GM18508 (cell line): ENCODE results near the gene NEDD4L.
"Not testable (repeated sequence)": the region's sequence is repeated elsewhere in the genome, so short reads cannot be mapped to it uniquely, and the experiment has no call there.

Experiments used
- ATAC-seq: cut with Tn5 transposase; IDR thresholded peaks from one replicate; pipeline ENCODE4 v1.9.1; 2021; ENCODE audit warnings: moderate number of reproducible peaks; ENCODE audit not compliant: insufficient read depth, unreplicated experiment

NEDD4L gene

DNA sequence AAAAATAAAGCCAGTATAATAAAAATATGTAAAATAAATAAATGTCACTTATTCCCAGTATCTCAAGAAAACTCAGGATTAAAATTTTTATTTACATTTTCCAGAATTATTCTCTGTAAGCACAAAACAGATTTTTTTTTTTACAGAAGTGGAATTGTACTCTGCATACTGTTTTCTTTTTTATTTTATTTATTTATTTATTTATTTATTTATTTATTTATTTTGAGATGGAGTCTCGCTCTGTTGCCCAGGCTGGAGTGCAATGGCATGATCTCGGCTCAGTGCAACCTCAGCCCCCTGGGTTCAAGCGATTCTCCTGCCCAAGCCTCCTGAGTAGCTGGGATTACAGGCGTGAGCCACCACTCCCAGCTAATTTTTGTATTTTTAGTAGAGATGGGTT is 336.1 kb downstream of the NEDD4L start:
- ATAC-seq: not testable (repeated sequence)

DNA sequence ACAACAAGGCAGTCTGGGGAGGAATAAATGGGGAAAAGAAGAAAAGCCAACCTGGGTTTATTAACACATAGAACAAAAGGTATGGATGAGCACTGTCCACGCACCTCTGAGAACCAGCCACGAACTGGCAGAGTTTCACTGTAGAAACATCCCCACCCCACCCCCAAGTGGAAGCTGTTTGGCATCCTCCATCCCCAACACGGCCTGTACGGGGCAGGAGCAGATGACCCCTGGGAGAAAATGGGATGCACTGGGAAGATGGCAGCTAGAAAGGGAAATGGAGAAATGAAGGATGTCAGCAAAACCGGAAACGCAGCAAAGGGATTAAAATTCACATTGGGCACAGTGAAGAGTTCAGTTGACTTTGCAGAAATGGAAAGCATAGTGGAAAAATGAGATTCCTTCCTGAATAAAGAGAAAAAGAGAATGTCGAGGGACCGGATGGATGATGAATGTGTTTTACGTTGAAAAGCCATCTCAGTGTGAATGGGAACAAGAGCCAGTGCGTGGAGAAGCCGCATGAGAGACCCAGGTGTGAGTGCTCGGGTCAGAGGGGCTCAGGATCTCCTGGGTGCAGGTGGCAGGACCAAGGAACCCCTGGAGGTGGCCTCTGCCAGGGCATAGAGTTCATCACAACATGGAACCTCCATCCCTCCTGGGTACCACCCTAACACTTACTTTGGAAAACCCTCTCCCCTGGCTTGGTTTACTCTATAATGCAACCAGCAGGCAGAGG is 337.8 kb downstream of the NEDD4L start:
- ATAC-seq: no peak

DNA sequence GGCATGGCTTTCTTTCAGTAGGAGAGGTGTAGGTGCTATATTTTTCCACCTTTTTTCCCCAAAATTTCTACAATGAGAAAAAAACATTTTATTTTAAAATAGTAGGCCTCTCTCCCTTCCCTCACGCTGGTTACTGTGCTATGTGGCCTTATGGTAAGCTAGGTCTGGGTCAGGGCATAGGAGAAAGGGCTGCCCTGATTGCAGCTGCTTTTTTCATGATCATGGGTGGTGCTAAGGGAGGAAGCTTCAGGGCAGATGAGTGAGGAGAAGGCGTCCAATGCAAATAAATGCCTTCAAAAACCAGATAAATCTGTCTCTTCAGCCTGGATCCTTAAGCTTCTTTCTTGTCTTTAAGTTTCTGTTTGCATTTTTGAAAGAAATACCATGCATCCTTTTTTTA is 338.4 kb downstream of the NEDD4L start:
- ATAC-seq: no peak

DNA sequence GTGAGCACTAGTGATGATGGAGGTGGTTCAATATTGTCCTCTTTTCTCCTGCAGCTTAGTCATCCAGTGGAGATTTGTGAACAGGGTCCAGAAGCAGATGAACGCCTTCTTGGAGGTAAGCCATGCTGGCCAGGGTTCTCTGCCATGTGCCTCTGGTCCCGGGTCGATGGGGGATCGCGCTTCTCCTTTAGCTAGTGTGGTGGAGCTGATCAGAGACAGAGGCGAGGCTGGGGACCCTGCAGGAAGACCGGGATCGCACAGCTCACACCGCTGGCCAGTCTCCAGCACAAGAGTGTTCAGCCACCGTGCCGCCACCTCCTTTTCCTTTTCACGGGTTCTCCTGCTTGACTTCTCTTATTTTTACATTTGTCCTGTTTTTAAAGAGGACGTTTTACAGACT is 341.4 kb downstream of the NEDD4L start:
- no peak for ATAC-seq

DNA sequence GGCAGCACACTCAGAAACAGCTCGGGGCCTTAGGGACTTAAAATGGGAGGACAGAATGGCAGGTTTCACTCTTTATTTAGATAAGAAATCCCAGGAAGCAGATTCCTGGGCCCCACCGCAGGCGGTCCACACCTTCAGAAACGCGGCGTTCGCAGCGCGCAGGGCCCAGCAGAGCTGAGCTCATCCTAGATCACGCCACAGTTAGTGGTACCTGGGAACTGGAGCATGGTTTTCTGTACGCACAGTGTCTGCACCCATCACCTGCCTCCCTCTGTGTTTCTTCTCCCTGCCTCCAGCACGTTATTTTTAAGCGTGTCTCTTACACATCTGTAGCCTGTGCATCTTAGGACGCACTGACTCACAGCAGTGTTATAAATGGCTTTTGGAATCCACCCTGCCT is 342.8 kb downstream of the NEDD4L start:
- no peak for ATAC-seq

DNA sequence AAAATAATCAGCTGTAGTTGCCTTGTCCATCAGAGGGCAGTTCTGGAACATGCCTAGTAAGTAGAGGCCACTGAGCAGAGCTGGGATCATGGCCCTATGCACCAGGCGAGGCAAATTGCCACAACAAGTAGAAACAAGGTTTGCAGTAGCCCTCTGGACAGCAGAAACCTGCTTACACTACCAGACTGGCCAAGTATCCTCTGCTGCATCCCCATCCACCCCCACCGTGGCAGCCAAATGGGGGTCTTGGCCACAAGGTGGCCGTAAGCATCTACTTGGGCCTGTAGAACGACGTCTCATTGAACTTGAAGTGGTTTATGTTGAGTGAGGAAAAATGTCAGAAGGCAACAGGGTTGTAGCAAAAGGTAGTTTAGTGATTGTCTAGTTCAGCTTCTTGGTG is 343.7 kb downstream of the NEDD4L start:
- no peak for ATAC-seq

DNA sequence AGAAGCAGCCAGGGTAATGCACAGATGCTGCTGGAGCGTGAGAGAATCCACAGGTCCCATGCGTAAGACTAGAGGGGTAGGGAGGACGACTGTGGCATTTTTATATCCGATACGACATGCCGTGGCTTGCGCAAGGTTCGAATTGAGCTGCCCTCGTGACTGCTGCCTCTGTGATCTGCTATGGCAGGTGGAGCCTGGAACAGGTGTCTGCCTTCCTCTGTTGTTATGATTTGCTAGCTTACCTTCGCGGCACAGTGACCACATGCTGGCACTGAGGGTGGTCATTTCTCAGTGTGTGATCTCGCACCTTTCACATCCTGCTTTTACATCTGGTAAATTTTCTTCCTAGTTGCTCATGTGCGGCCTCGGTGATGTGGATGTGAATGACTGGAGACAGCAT is 344.7 kb downstream of the NEDD4L start:
- no peak for ATAC-seq

DNA sequence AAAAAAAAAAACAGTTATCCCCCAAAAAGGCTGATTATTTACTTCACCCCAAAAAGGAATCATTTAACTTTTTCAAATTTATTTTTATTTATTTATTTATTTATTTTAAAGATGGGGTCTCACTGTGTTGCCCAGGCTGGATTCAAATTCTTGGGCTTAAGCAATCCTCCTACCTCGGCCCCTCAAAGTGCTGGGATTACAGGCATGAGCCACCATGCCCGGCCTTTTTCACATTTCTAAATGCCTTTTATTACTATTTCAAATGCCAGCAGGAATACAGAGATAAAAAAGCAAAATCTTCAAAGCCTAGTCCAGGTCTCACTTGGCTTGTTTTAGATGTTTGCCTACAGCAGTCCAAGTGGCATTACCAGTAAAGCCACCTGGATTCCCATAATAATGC is 345.7 kb downstream of the NEDD4L start:
- no peak for ATAC-seq

DNA sequence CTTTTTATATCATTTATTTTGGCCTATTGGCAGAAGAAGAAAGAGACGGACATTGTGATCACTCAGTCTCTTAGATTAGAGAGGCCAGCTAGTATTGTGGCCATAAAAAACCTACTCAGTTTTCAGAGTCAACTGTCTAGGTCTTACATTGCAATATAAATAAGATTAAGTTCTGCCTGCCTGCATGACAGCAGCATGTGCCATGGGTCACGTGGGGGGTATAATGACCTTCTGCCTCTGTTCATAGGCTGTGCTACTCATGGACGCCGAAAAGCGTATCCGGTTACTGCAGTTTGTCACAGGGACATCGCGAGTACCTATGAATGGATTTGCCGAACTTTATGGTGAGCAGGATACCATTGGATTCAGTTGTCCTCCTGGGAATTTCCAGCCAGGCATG is 346.4 kb downstream of the NEDD4L start:
- no peak for ATAC-seq

DNA sequence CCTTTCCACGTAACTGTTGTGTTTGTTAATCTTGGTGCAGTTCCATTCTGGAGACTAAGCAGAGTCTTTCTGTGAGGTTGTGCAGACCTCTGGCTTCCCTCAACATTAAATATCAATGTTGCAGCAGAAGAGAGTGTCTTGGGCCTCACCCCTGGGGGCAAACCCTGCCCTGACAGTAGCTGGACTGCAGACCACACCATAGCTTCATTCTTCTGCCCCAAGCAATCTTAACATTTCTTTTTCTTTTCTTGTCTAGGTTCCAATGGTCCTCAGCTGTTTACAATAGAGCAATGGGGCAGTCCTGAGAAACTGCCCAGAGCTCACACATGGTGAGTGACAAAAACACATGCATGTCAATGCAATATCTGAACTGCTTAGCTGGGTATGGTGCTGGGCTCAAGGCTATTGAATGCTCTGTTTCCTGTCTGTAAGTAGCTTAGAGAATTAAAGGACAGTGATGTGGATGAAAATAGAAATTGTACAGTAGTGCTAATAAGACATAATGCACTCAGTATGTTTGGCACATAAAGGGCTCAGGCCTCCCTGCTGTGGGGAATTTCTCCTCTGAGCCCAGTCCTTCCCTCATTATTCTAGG is 347.3 kb downstream of the NEDD4L start:
- no peak for ATAC-seq

DNA sequence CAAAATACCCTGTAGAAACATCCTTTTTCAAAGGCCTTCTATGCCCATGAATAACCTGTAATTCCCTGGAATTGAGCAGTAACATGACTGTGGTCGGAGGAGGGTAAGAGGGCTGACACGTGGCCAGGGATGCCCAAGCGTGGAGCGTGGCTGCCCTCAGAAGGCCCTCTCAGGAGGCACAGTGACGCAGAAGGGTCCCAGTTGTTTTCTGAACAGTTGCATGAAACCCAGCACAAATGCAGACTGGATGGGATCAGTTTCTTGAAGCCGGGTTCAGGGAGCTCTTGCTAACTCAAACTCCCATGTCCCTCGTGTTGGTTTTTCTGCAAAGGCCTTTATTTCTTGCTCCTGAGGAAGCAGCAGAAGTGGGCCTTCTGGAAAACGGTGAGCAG is 347.9 kb downstream of the NEDD4L start:
- no peak for ATAC-seq

DNA sequence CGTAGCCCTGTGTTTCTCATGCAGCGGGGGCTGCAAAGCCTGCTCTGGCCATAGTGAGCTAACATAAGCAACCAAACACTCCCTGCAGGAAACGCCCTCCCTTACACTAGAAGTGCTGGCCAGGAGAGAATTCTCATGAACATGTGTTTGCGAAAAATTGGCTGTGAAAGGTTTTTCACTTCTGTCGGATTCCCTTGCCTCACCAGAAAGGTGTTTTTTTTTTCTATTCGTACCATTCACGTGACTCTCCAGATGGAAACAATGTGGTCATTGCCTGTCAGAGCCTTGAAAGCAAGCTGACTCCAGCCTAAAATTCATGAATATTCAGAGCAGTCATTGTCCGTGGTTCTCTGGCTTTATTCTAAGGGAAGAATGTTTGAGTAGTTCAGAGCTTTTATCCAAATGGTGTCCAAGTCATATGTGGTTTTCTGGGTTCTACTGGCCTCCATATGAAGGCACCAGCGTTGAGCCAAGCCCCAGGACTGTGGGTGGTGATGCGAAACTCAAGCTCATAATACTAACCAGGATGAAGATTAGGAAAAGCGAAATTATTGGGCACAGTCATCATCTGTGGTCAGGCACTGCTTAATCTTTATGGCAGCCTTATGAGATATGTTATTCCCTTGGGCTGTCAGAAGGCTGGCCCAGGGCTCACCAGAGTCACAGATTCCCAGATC is 348.4 kb downstream of the NEDD4L start:
- ATAC-seq: no peak

DNA sequence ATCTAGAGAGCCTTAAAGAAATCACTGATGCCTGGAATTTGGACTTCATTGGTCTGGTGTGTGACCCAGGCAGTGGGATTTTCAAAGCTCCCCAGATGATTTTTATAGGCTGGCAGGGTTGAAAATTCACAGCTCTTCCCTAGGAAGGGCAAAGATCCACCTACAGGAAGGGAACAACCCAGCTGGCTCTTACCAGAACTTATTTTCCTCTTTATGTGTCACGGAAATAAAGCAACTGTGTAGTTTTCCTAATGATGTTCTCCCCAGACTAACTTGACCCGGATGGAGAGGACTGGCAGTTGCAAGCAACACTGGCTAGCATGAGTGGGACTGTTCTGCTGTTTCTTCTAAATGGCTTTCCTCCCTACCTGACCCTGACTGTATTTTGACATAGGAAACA is 349.3 kb downstream of the NEDD4L start:
- ATAC-seq: no peak

DNA sequence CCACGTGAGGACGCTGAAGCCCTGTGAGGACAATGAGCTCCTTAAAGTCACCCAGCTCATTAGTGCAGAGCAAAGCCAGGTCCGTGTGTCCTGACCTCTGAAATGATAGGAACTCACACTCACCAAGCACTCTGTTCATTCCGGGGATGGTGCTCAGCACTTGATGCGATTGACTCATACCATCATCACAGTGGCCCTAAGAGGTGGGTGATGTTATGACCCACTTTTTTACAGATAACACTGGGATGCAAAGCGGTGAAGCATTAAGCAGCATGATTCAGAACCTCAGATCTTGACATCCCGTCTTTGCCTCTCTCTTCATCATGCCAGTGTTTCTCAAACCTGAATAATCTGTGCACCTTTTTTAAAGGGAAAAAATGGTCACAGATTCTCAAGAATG is 350.0 kb downstream of the NEDD4L start:
- no peak for ATAC-seq

DNA sequence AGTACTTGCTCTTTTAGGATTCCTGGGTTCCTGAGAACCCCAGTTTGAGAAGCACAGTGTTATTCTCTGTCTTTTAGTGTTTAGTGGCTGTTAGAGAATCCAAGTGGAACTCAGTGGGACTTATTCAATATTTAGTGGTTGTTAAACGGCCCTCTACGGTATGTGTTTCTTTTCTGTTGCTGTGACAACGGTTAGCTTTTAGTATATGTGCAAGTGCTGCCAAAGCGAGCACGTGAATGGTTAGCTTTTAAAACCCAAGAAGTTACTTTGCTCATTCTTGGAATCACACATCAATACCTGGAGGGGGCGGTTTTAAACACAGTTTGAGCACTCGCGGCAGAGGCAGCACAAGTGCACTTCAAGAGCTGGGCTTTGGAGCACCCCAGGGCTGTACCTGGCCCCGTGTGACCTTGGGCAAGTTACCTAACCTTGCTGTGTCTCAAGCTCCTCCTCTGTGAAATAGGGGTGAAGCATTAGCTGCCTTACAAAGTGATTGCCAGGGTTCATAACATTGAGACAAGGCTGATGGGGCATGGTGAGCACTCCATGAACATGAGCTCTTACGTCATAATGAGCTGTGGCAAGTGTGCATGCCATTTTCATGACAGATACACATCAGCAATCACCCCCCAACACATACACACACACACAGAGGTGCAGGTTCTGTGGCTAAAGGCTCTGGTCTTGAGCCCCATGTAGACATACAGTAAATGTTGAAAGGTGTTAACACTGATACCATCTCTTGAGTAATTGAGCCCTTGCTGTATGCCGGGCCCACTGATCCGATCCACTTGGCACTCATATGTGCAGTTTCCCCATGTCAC is 350.8 kb downstream of the NEDD4L start:
- ATAC-seq: no peak

DNA sequence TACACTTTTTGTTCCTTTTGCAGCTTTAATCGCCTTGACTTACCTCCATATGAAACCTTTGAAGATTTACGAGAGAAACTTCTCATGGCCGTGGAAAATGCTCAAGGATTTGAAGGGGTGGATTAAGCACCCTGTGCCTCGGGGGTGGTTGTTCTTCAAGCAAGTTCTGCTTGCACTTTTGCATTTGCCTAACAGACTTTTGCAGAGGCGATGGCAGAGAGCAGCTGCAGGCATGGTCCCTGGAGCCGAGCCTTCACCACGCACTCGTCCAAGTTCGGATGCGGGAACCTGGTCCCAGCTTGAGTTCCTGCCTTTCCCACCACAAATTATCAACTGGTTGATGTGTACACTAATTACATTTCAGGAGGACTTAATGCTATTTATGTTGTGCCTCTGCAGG is 352.1 kb downstream of the NEDD4L start:
- no peak for ATAC-seq

DNA sequence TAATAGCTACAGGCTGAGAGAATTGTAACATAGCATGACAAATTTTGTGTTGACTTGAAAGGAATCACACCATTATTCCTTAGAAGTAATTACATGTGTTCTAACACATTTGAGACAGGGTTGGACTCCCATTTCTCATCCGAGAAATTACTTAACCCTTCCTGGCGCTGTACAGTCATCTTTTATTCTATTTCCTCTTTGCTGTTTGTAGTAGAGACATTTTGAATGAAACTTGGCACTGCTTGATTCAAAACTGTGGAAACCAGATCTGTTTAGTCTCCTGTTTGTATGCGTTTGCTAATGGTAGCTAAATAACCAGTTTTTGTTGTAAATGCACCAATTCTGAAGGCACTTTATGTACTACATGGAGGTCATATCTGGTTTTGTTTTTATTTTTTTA is 352.9 kb downstream of the NEDD4L start:
- no peak for ATAC-seq

DNA sequence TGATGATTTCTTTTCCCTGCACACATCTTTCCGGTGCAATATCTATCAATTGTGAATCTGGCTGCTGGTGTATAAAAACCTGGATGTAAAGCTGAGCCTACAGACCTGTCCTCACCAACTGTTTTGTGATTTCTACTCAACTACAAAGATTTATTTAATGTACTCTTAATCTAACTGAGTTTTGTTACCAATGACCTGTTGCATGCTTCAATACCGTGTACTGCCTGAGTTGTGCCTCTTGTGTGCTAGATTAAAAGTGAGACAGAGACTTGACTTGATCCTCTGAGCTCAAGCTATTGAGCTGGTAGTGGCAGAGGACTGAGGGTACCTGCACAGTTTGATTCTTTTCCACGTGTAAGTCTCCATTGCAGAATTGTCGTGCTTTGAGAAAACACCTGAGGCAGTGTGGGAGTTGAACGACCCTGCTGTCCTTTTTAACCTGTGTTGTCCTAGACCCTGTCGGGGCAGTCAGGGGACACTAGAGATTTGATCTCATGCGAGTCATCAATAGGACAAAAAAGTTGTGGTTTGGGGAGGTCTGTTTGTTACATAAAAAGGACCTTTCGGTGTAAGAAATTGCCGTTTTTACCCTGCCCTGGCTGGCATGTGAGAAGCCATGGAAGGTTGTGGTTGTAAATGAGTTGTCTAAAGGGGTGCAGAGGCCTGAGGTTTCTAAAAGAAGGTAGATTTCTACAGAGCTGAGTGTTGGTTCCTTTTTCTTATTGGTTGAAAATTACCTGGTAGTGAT is 353.5 kb downstream of the NEDD4L start:
- no peak for ATAC-seq

DNA sequence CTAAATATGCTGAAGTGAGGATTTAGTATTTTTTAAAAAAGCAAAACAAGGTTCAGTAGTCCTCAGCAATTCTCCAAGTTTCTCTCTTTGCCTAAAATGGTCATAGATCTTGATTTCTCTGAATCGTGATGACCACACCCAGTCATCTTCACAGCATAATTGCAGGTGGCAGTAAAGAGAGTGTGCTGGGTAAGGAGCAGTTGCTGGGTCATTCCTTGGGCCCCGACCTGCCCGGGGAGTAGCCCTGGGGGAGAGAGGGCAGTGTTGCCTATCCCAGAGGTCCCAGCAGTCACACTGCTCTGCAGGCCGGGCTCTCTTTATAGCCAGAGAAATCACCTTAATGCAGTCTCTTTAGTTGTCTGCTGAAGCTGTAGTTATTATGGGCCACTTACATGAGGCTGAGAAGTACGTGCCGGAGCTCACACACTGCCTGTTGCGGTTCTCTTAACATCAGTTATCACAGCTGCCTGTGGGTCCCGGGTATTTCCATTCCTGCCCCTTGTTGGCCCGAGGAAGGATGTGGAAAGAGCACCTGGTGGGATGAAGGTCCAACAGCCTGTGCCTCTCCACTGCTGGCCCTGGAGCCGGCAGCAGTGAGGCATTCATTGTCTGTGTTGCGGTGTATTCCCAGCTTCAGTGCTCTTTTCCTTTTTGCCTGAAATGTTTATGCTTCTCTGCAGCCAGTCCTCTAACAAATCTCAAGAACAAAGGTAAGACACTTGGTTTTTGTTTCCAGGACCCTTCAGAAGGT is 354.8 kb downstream of the NEDD4L start:
- no peak for ATAC-seq
